Keratinocyte (primary cell): Measurements from ENCODE around the gene DSC3. TPM values are rescaled to one million over a fixed set of nuclear protein-coding genes. Genes with fewer than 3 reads are reported as not detected.

Experiments used
- DNase-seq: peaks from one replicate; pipeline ENCODE4 v3.0.0-alpha.2; 2011; ENCODE audit warnings: low read depth, missing footprints, low spot score
- FAIRE-seq: peaks from 2 replicates; lab custom pipeline; 2011; peaks lifted over from hg19 to GRCh38; lab: Jason Lieb, UNC
- H2AFZ ChIP-seq: 2 replicates; pipeline ENCODE4 v1.6.0; 2012; ENCODE audit warnings: low read length, control low read depth, inconsistent platforms; ENCODE audit not compliant: control insufficient read depth
- H3K27ac ChIP-seq: 2 replicates; pipeline ENCODE4 v1.5.1; 2011; ENCODE audit warnings: low read length; ENCODE audit not compliant: control insufficient read depth, insufficient read depth
- H3K27me3 ChIP-seq: 3 replicates; pipeline ENCODE4 v1.6.0; 2011; ENCODE audit warnings: low read length; ENCODE audit not compliant: control insufficient read depth, insufficient read depth; ENCODE audit errors: extremely low read depth
- H3K36me3 ChIP-seq, 2 experiments: 2 replicates in 1 of 2; 3 replicates in 1 of 2; pipeline ENCODE4 v1.5.1; 2011; ENCODE audit warnings: low read length in 2 of 2, mild to moderate bottlenecking in 1 of 2; ENCODE audit not compliant: control insufficient read depth in 2 of 2, insufficient read depth in 2 of 2; ENCODE audit errors: extremely low read depth in 1 of 2
- H3K4me1 ChIP-seq: 3 replicates; pipeline ENCODE4 v1.5.1; 2011; ENCODE audit warnings: low read length; ENCODE audit not compliant: control insufficient read depth, insufficient read depth; ENCODE audit errors: extremely low read depth
- H3K4me2 ChIP-seq: 3 replicates; pipeline ENCODE4 v1.6.0; 2011; ENCODE audit warnings: low read depth, low read length; ENCODE audit not compliant: control insufficient read depth, insufficient read depth; ENCODE audit errors: extremely low read depth
- H3K4me3 ChIP-seq, 3 experiments: fragments of 200-600 bp in 1 of 3; sonication (generic) in 1 of 3; 2 replicates in 2 of 3; 3 replicates in 1 of 3; pipeline ENCODE4 v1.5.1; 2011 to 2016; ENCODE audit warnings: low read length in 3 of 3, mild to moderate bottlenecking in 3 of 3, control low read depth in 2 of 3, inconsistent platforms in 1 of 3, low read depth in 1 of 3, mixed read lengths in 1 of 3, mixed run types in 1 of 3, moderate library complexity in 1 of 3; ENCODE audit not compliant: control insufficient read depth in 2 of 3, insufficient read depth in 2 of 3; ENCODE audit errors: extremely low read depth in 1 of 3
- H3K79me2 ChIP-seq: 2 replicates; pipeline ENCODE4 v1.6.0; 2012; ENCODE audit warnings: low read length; ENCODE audit not compliant: control insufficient read depth, insufficient read depth
- H3K9ac ChIP-seq: 3 replicates; pipeline ENCODE4 v1.6.0; 2011; ENCODE audit warnings: low read length; ENCODE audit not compliant: control insufficient read depth, insufficient read depth; ENCODE audit errors: extremely low read depth
- H3K9me1 ChIP-seq: 3 replicates; pipeline ENCODE4 v1.6.0; 2011; ENCODE audit warnings: low read length; ENCODE audit not compliant: control insufficient read depth, insufficient read depth; ENCODE audit errors: extremely low read depth
- H3K9me3 ChIP-seq: 2 replicates; pipeline ENCODE4 v1.5.1; 2012; ENCODE audit warnings: low read depth, low read length; ENCODE audit not compliant: control insufficient read depth
- H4K20me1 ChIP-seq: 3 replicates; pipeline ENCODE4 v1.6.0; 2011; ENCODE audit warnings: low read length; ENCODE audit not compliant: control insufficient read depth, insufficient read depth; ENCODE audit errors: extremely low read depth
- EZH2 ChIP-seq: IDR thresholded peaks from one replicate; pipeline ENCODE4 v1.6.1; 2012; ENCODE audit warnings: inconsistent platforms, mild to moderate bottlenecking, low read length, moderate library complexity
- dilution Hi-C: fragments of 300-500 bp; cut with MboI; formaldehyde crosslinking; loops from one replicate; pipeline ENCODE4 v1.7.0; 2020; ENCODE audit warnings: low sequenced_read_pairs; ENCODE audit not compliant: extremely low pct_ligation_motif_present
- polyA plus RNA-seq, 5 experiments: library from polyadenylated mRNA; depleted of rRNA in 3 of 5; stranded (reverse) in 3 of 5; stranded (forward) in 1 of 5; unstranded in 1 of 5; fragments of >200 nt; gene quantifications; 1 replicate in 1 of 5; 2 replicates in 3 of 5; 3 replicates in 1 of 5; pipeline versions ENCODE4 v1.2.1 to v1.2.3, GENCODE V29; 2011 to 2012; ENCODE audit warnings: missing spikeins in 2 of 5, low read depth in 1 of 5, low replicate concordance in 1 of 5
- TF ChIP-seq, protein P1 (sequence below), 3 experiments: IDR thresholded peaks in 1 of 3; conservative IDR thresholded peaks in 1 of 3; optimal IDR thresholded peaks in 1 of 3; 2 replicates in 2 of 3; 3 replicates in 1 of 3; pipeline versions ENCODE3 to v1.5.1; 2011; ENCODE audit warnings: low read length in 3 of 3, mild to moderate bottlenecking in 3 of 3, moderate library complexity in 2 of 3, control low read depth in 1 of 3, inconsistent platforms in 1 of 3; ENCODE audit not compliant: insufficient read depth in 2 of 3; ENCODE audit errors: extremely low read depth in 1 of 3

DSC3 gene
- polyA plus RNA-seq, 1 donor (not counting 4 experiments of a cell fraction or from before 2014, with no cell fraction given) = 116 TPM

DNA sequence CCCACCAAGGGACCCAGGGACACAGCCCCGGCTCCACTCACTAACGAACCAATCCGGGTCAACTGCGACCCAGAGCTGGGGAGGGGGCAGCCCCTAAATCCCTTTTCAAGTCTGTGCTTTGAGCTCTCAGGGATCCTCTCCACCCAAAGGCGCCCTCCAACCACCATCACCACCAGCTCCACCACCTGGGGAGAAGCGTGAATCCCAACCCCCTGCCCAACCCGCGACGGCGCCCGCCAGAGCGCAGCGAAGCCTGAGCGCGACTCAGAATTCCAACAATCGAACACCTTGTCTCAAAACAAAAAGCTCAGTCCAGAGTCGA is 497 bp downstream of the DSC3 start:
- dilution Hi-C loops = no loop called here

DNA sequence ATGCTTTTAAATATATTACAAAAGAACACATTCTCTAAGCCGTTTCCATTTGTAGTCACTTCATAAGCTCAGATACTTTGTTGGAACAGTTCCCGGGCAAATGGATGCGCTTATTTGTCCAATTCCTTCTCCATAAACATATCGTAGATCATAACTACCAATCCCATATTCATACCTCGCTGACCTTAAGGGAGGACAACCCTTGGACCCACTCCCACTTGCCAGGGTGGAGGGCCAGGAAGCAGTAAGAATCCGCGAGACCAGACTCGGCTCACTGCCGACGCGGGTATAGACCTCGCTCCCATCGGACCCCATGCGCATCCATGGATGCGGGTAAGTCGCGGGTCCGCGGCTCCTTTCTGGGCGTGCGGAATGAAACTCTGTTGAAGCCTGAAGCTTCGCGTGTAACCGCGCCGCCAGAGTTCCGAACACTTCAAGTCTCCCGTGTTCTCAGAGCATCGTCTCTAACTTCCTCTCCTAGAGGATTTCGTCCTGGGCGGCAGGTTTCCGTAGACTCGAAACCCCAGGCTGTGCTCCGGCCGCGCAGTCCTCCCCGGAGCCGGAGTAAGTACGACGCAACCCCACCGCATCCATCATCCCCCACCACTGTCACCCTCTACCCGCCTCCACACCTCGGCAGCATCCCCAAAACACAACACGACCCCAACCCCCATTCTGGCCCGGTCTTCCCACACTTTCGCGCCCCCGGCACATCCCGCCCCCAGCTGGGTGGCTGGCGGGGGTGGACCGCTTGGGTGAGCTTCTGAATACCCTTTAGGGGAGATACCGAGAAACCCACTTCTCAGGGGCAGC is 1.1 kb downstream of the DSC3 start:
- peaks cover 60% of the 10 kb centered on the region for H3K4me1 ChIP-seq
- H3K79me2 ChIP-seq = peaks cover 60% of the 10 kb centered on the region
- H3K27me3 ChIP-seq = no peaks in the 10 kb centered on the region
- H3K9me1 ChIP-seq = no peaks in the 10 kb centered on the region
- H3K9ac ChIP-seq = peak overlapping the region; percentile 99
- FAIRE-seq = no peak
- H3K4me3 ChIP-seq = peak overlapping the region; percentile 84 to 98 (median 95)
- no peaks in the 10 kb centered on the region for H3K9me3 ChIP-seq
- dilution Hi-C loops = no loop called here
- peak overlapping the region; percentile 12 for H2AFZ ChIP-seq
- H3K36me3 ChIP-seq = no peaks in the 10 kb centered on the region
- peak overlapping the region; percentile 98 for H3K27ac ChIP-seq
- TF ChIP-seq, protein P1, sequence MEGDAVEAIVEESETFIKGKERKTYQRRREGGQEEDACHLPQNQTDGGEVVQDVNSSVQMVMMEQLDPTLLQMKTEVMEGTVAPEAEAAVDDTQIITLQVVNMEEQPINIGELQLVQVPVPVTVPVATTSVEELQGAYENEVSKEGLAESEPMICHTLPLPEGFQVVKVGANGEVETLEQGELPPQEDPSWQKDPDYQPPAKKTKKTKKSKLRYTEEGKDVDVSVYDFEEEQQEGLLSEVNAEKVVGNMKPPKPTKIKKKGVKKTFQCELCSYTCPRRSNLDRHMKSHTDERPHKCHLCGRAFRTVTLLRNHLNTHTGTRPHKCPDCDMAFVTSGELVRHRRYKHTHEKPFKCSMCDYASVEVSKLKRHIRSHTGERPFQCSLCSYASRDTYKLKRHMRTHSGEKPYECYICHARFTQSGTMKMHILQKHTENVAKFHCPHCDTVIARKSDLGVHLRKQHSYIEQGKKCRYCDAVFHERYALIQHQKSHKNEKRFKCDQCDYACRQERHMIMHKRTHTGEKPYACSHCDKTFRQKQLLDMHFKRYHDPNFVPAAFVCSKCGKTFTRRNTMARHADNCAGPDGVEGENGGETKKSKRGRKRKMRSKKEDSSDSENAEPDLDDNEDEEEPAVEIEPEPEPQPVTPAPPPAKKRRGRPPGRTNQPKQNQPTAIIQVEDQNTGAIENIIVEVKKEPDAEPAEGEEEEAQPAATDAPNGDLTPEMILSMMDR (optimal IDR thresholded peaks at IDR 0.05 in 1 of 3, IDR thresholded peaks at IDR 0.05 in 1 of 3, conservative IDR thresholded peaks at IDR 0.05 in 1 of 3; ENCODE audit: extremely low read depth in 1 of 3, insufficient read depth in 2 of 3, low read length in 3 of 3) = no peak
- no peak for TF ChIP-seq EZH2
- H3K4me2 ChIP-seq = peak overlapping the region; percentile 98
- DNase-seq = no peak
- H4K20me1 ChIP-seq = no peaks in the 10 kb centered on the region

More for the DNA sequence above, 497 bp downstream of the DSC3 start:
- H3K9ac ChIP-seq = peak overlapping the region; percentile 99
- H4K20me1 ChIP-seq = no peaks in the 10 kb centered on the region
- TF ChIP-seq, protein P1 (optimal IDR thresholded peaks at IDR 0.05 in 1 of 3, IDR thresholded peaks at IDR 0.05 in 1 of 3, conservative IDR thresholded peaks at IDR 0.05 in 1 of 3; ENCODE audit: extremely low read depth in 1 of 3, insufficient read depth in 2 of 3, low read length in 3 of 3) = no peak
- TF ChIP-seq EZH2 = no peak
- H3K4me1 ChIP-seq = peaks cover 64% of the 10 kb centered on the region
- H3K9me1 ChIP-seq = no peaks in the 10 kb centered on the region
- peak overlapping the region; percentile 84 to 98 (median 95) for H3K4me3 ChIP-seq
- no peak for DNase-seq
- H3K27me3 ChIP-seq = no peaks in the 10 kb centered on the region
- no peaks in the 10 kb centered on the region for H3K9me3 ChIP-seq
- no peaks in the 10 kb centered on the region for H3K36me3 ChIP-seq
- H2AFZ ChIP-seq = peak overlapping the region; percentile 38
- no peak for FAIRE-seq
- H3K79me2 ChIP-seq = peaks cover 55% of the 10 kb centered on the region
- H3K27ac ChIP-seq = peak overlapping the region; percentile 98
- H3K4me2 ChIP-seq = peak overlapping the region; percentile 98
